GM18907 (cell line): ENCODE results near the gene FOSB.

Experiments
- ATAC-seq: cut with Tn5 transposase; IDR thresholded peaks from one replicate; pipeline ENCODE4 v1.9.1; 2021; ENCODE audit warnings: mild to moderate bottlenecking, moderate library complexity; ENCODE audit not compliant: unreplicated experiment

The FOSB gene

GRCh38 chr19:45442408-45442777 lies 25.4 kb upstream of the FOSB start:
- ATAC-seq = no peak

DNA sequence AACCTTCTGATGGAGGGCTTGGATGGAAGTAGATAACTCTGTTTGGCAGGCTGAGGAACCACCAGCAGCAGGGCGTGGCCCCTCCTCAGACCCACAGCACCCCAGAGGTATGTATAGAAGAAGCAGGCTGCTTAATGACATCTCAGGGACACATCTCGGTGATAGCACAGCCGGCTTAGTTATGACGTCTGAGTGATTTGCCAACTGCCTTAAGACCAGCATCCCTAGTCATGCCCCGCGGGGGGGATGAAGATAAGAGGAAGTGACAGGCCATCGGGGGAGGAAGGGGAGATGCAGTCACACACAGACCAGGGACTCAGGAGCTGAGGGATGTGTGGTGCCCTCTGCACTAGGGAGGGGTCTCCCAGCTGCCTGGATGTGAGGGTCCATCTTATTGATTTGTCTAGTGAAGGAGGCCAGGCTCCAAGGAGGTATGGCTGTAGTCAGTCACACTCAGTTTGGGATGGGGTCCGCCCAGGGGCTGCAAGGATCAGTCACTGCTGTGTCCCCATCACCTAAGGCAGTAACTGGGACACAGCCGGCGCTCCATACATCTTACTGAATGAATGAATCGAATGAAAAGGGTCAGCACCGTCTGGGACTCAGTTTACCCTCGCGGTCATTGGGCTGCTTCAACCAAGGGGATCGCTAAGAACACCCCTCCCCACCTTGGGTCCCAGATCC lies 24.9 kb upstream of the FOSB start:
- ATAC-seq = no peak

GRCh38 chr19:45443462-45444317 lies 24.1 kb upstream of the FOSB start:
- ATAC-seq = no peak

DNA sequence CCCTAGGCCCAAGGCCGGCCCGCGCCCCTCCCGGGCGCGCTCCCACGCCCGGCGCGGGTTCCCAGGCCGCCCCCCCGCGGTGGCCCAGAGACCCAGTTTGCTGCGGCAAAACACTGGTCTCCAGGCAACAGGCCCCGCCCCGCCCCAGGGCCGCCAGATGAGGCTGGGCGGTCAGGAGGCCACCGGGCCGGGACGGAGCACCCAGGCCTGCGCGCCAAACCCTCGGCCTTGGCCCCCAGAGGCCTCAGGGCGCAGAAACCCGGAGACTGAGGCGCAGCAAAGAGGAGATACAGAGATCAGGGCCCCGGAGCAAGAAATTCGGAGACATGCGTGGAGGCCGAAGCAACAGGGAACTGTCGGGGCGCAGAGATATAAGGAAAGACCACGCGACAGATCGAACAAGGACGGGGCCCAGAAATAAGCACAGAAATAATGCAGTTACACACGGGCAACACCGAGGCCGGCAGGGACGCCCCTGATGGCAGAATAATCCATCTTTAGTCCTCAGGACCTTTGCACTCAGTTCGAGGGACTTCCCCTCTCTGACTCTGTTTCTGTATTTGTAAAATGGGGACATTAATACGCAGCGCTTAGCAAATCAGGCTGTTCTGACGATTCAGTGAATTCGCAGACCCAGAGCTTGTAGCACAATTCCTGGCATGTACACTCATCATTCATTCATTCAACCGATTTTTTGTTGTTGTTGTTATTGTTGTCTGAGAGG lies 23.3 kb upstream of the FOSB start:
- ATAC-seq = peak; percentile 40

- no peak for ATAC-seq
These were observed 22.7 kb upstream of the FOSB start for GRCh38 chr19:45445139-45445538.

DNA sequence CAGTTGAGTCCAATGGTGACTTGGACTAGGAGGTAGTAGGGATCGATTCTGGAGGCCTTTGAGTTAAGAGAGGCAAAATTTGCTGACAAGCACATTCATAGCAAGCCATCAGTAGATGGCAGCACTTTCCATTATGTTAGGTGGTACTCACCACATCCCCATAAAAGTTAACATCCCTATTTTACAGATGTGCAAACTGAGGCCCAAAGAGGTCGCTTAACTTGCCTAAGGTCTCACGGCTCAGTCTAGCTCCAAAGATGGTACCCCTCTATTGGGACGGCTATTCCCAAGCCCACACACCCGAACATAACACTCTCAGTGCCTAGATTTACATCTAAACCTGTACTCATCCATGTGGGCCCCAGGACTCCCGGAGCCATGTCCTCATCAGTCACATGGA lies 21.5 kb upstream of the FOSB start:
- no peak for ATAC-seq

- no peak for ATAC-seq
These were observed 20.9 kb upstream of the FOSB start for GRCh38 chr19:45446944-45447343.

DNA sequence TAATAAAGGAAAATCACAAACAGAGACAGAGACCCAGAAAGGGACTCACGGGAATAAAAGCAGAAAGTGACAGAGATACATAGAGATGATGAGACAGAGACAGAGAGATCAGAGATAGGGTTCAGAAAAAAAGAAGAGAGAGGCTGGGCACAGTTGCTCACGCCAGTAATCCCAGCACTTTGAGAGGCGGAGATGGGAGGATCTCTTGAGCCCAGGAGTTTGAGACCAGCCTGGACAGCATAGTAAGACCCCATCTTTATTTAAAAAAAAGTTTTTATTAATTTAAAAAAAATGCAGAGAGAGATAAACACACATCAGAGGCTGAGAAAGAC lies 19.4 kb upstream of the FOSB start:
- ATAC-seq = no peak

GRCh38 chr19:45448887-45449299 lies 18.9 kb upstream of the FOSB start:
- no peak for ATAC-seq

GRCh38 chr19:45450012-45450333 lies 17.8 kb upstream of the FOSB start:
- no peak for ATAC-seq

DNA sequence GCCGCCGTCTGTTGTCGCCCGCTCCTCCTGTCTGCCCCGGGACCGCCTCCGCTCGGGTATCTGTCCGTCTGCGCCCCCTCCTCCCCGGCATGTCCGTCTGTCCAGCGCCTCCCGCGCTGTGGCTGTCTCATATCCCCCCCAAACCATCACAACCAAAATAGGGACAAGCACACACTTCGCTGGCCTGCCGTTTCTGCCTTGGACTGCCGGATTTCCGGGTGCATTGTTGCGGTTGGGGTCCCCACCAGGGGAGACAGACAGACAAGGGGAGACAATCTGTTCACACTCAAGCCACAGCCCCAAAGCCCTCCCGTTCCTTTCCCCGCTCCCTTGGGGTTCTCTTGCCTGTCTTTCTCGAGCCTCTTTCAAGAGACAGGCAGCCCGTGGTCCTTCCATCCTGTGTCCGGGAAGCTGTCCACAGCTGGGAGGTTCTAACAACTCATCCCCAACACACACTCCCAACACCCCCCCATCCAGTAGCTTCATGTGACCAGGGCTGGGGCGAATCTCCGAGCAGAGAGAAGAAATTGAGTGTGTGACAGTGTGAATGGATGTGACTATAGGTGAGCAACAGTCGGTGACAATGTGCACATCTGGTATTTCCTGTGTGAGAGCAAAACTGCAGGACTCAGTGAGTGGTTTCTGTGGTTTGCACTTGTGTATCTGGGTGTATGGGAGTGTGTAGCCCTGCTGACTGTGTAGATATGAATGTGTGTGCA lies 16.5 kb upstream of the FOSB start:
- peak; percentile 18 for ATAC-seq

- ATAC-seq = no peak
These were observed 15.9 kb upstream of the FOSB start for GRCh38 chr19:45451850-45452387.

DNA sequence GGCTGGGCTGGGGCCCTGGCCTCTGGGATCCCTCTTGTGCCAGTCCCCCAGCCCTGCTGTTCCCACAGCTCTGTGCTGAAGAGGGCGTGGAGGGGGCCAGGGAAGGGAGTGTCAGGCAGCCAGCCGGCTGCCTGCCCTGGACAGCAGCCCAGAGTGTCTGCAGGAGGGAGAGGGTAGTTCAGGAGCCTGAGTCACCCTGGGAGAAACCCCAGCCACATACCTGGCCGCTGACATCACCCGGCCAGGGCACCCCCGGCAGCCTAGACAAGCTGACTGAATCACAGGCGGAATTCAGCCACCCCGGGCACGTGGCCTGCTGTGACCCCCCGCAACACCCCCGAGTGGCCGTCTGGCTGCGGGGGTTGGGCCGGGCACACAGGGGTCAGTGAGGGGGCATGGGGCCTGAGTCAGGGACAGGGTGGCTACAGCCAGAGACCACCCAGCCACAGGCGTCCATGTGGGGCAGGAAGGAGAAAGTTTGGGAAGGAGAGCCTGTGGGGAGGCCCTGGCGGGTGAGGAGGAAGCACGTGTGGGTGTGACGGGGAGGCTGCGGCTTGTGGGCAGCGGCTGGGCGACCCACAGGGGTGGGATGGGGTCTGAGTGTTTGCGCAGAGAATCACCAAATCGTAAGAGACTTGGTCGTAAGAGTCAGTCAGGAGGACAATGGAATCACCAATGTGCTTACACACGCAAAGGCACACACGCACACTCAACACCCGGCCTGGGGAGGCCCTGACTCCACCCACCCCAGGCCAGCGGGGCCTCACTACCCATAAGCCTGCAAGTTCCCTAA lies 11.9 kb upstream of the FOSB start:
- no peak for ATAC-seq

GRCh38 chr19:45456500-45456815 lies 11.3 kb upstream of the FOSB start:
- ATAC-seq = no peak

GRCh38 chr19:45457776-45458175 lies 10.0 kb upstream of the FOSB start:
- no peak for ATAC-seq

DNA sequence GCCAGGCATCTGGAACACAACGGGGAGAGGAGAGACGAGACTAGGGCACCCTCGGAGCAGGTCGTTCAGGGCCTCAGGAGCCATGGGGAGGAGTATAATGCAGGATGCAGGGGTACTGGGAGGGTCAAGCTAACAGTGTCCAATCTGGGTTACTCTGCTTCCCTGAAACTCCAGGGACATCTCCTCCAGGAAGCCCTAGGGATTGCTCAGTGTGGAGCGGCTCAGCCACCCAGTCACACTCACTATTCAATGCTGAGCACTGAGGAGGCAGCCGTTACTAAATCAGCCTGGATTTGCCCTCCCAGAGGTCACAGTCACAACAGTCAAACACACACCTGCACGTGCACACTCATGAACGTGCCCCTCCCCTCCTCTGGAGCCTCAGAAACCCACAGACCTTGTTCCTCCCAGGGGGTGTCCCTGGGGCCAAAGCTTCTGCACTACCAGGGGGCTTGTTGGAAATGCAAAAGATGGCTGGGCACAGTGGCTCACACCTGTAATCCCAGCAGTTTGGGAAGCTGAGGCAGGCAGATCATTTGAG lies 6.9 kb upstream of the FOSB start:
- no peak for ATAC-seq

DNA sequence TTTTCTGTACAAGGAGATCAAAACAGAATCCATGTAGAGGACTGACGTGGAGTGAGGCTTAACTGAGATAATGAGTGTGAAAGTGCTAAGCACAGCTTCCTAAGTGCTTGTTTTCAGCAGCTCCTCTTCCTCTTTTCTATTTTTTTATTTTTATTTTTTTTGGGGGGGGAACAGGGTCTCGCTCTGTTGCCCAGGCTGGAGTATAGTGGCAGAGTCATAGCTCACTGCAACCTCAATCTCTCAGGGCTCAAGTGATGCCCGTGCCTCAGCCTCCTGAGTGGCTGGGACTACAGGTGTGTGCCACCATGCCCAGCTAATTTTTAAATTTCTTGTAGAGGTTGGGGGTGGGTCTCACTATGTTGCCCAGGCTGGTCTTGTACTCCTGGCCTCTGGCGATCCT lies 5.6 kb upstream of the FOSB start:
- ATAC-seq = no peak

DNA sequence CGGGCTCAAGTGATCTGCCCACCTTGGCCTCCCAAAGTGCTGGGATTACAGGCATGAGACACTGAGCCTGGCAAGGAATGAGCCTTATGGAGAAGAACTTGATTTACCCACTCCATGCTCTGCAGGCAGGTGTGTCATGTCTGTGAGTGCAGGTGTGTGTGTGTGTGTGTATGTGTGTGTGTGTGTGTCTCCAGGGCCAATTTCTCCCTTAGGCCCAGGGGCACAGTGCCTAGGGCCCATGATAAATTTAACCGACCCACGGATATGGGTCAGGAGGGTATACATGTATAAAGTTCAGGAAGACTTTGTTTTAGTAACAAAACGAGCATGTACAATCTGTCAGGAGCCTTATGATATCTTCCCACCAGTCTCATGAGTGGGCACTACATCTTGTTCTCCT lies 4.6 kb upstream of the FOSB start:
- ATAC-seq = no peak

DNA sequence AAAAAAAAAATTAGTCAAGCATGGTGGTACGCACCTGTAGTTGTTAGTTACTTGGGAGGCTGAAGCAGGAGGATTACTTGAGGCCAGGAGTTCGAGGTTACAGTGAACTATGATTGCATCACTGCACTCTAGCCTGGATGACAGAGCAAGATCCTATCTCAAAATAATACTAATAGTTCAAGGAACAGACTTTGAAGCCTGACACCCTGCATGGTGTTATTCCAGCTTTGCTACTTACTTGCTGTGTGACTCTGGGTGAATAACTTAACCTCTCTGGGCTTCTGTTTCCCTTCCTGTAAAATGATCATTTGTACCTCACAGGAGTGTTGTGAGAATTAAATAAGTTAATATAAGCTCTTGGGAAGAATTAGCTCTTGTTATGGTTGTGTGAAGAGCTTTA lies 3.5 kb upstream of the FOSB start:
- ATAC-seq = no peak

DNA sequence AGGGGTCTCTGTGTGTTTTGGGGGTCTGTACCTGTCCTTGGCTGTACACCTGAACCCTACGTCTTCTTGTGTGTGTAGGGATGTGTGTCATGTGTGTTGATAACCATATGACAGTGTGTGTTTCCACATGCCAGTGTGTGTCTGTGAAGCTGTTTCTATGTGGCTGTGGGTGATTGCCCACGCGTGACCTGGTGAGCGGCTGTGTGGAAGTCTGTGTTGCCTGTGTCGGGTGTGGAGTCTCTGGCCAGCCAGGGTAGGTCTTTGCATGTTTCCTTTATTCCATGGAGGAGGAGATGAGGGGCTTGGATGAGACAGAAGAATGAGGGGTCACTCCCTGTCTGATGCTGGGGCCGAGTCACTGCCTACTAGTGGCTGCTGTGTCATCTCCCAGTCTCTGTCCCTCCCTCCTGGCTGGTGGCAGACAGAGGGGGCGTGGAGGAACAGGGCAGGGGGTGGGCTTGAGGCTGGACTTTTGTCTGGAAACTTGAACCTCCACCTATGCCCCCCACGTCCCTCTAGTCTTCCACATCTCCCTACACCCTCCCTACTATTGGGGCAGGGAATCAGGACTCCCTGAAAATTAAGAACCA lies 2.8 kb upstream of the FOSB start:
- ATAC-seq = no peak
